AG04450 (cell line): ENCODE data around the gene MYO1D. TPM values are rescaled to one million over a fixed set of nuclear protein-coding genes. Genes with fewer than 3 reads are reported as not detected.

Source experiments
- CTCF ChIA-PET: fragments of 300-600, 350-600 bp; formaldehyde crosslinking; extraction: SDS; loops from one replicate; lab custom pipeline; 2022; ENCODE audit warnings: antibody characterized with exemption, inconsistent platforms; lab: Charles Lee
- POLR2A ChIA-PET: fragments of 350-600 bp; formaldehyde crosslinking; extraction: SDS; loops from one replicate; lab custom pipeline; 2021; ENCODE audit warnings: antibody characterized with exemption, inconsistent platforms; lab: Yijun Ruan, JAX
- DNase-seq: peaks from one replicate; pipeline ENCODE4 v3.0.0-alpha.2; 2011; ENCODE audit warnings: low read depth, low spot score
- H3K27ac ChIP-seq: one replicate; pipeline ENCODE4 v1.5.1; 2012; ENCODE audit warnings: low read depth, low read length, control low read depth
- H3K27me3 ChIP-seq: one replicate; pipeline ENCODE4 v1.6.0; 2012; ENCODE audit warnings: low read length; ENCODE audit not compliant: control insufficient read depth, insufficient read depth
- H3K4me3 ChIP-seq: 2 replicates; pipeline ENCODE4 v1.5.1; 2011; ENCODE audit warnings: mild to moderate bottlenecking, low read depth, low read length, control low read depth
- H3K9me3 ChIP-seq: 2 replicates; pipeline ENCODE4 v1.5.1; 2012; ENCODE audit warnings: low read length; ENCODE audit not compliant: control insufficient read depth, insufficient read depth
- polyA plus RNA-seq: library from polyadenylated mRNA; depleted of rRNA; stranded (reverse); fragments of >200 nt; gene quantifications from 2 replicates; pipeline ENCODE4 v1.2.3, GENCODE V29; 2011
- TF ChIP-seq, protein P1 (sequence below): IDR thresholded peaks from 2 replicates; pipeline ENCODE4 v1.5.1; 2011; ENCODE audit warnings: low read depth, low read length, control low read depth, inconsistent platforms

Gene MYO1D
- polyA plus RNA-seq, 1 experiment = 1.1 TPM

- TF ChIP-seq, protein P1, sequence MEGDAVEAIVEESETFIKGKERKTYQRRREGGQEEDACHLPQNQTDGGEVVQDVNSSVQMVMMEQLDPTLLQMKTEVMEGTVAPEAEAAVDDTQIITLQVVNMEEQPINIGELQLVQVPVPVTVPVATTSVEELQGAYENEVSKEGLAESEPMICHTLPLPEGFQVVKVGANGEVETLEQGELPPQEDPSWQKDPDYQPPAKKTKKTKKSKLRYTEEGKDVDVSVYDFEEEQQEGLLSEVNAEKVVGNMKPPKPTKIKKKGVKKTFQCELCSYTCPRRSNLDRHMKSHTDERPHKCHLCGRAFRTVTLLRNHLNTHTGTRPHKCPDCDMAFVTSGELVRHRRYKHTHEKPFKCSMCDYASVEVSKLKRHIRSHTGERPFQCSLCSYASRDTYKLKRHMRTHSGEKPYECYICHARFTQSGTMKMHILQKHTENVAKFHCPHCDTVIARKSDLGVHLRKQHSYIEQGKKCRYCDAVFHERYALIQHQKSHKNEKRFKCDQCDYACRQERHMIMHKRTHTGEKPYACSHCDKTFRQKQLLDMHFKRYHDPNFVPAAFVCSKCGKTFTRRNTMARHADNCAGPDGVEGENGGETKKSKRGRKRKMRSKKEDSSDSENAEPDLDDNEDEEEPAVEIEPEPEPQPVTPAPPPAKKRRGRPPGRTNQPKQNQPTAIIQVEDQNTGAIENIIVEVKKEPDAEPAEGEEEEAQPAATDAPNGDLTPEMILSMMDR = no peak
- POLR2A ChIA-PET = no interaction called here
- H3K9me3 ChIP-seq = no peaks in the 10 kb centered on the region
- CTCF ChIA-PET = interaction anchor here (0.7 kb wide), 1 partner anchor 63 kb away, joined by 3 read pairs; no protein-coding TSS in a partner anchor
- no peak for DNase-seq
- no peak overlapping the region for H3K27ac ChIP-seq
- no peaks in the 10 kb centered on the region for H3K27me3 ChIP-seq
- no peak overlapping the region for H3K4me3 ChIP-seq
These were observed 30.8 kb downstream of the MYO1D start for GRCh38 chr17:32846143-32846542.

DNA sequence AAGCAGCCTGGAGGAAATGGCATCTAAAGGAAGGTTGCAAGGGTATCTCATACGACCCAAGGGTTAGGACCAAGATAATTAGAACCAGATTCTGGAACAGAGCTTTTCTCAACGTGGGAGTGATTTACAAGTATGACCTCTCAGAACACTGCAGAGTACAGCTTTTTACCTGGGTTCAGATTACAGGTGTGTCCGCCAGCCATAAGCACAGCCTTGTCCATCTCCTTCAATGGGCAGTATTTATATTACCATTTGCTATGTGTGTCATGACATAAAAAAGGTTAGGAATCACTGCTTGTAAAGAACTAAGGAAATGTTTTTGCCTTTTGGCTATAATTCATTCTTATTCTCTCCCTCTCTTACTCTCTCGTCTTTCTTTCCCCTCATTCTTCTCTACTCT lies 36.7 kb downstream of the MYO1D start:
- POLR2A ChIA-PET = no interaction called here
- Histone ChIP-seq H3K9me3 (no peaks in the 10 kb centered on the region), H3K27ac (no peak overlapping the region), H3K4me3 (no peak overlapping the region), H3K27me3 (no peaks in the 10 kb centered on the region)
- CTCF ChIA-PET = no interaction called here
- DNase-seq = no peak
- TF ChIP-seq, protein P1 = no peak

- Histone ChIP-seq H3K27ac (no peak overlapping the region), H3K27me3 (no peaks in the 10 kb centered on the region), H3K4me3 (no peak overlapping the region), H3K9me3 (no peaks in the 10 kb centered on the region)
- no peak for DNase-seq
- ChIA-PET CTCF (interaction anchor here (1.4 to 1.5 kb wide), 2 partner anchors 41 to 162 kb away, joined by 3 to 8 read pairs; partner anchors contain the start of gene MYO1D), POLR2A (no interaction called here)
- TF ChIP-seq, protein P1 = no peak
These were observed 40.4 kb downstream of the MYO1D start for GRCh38 chr17:32836527-32836926.

GRCh38 chr17:32835291-32835761 lies 41.6 kb downstream of the MYO1D start:
- H3K27me3 ChIP-seq = no peaks in the 10 kb centered on the region
- ChIA-PET POLR2A (no interaction called here), CTCF (no interaction called here)
- H3K9me3 ChIP-seq = no peaks in the 10 kb centered on the region
- no peak overlapping the region for H3K27ac ChIP-seq
- TF ChIP-seq, protein P1 = no peak
- DNase-seq = no peak
- H3K4me3 ChIP-seq = no peak overlapping the region

GRCh38 chr17:32834104-32834503 lies 42.8 kb downstream of the MYO1D start:
- Histone ChIP-seq H3K27me3 (no peaks in the 10 kb centered on the region), H3K9me3 (no peaks in the 10 kb centered on the region), H3K27ac (no peak overlapping the region), H3K4me3 (no peak overlapping the region)
- CTCF ChIA-PET = no interaction called here
- no peak for DNase-seq
- POLR2A ChIA-PET = no interaction called here
- TF ChIP-seq, protein P1 = no peak
